Upper lobe of left lung (tissue), 6 donors: ENCODE results near the gene USP17L15. TPM values are rescaled to one million over a fixed set of nuclear protein-coding genes. Genes with fewer than 3 reads are reported as not detected.
"Not testable (repeated sequence)": the region's sequence is repeated elsewhere in the genome, so short reads cannot be mapped to it uniquely, and the experiment has no call there.

Experiments used
- ATAC-seq, 2 donors: fragments of 200-7000 bp; cut with Tn5 transposase; one replicate each; pipeline ENCODE4 v1.9.1; 2022; ENCODE audit warnings: mild to moderate bottlenecking in 2 of 2, moderate library complexity in 2 of 2; ENCODE audit not compliant: low FRiP score in 2 of 2
- DNase-seq, 2 donors: peaks; one replicate each; pipeline ENCODE4 v3.0.0-alpha.2; 2019 to 2020
- H3K27ac ChIP-seq, 4 donors: fragments of 200-600 bp; sonication (generic); one replicate each; pipeline ENCODE4 v1.5.1; 2016 to 2019
- H3K27me3 ChIP-seq, 4 donors: fragments of 200-600 bp; sonication (generic); one replicate each; pipeline ENCODE4 v1.5.1; 2017 to 2019
- H3K36me3 ChIP-seq, 4 donors: fragments of 200-600 bp; sonication (generic); one replicate each; pipeline ENCODE4 v1.5.1; 2016 to 2019
- H3K4me1 ChIP-seq, 4 donors: fragments of 200-600 bp; sonication (generic); one replicate each; pipeline ENCODE4 v1.5.1; 2018 to 2019
- H3K4me3 ChIP-seq, 4 donors: fragments of 200-600 bp; sonication (generic); one replicate each; pipeline ENCODE4 v1.5.1; 2017 to 2019; ENCODE audit warnings: mild to moderate bottlenecking in 2 of 4, moderate library complexity in 1 of 4
- H3K9me3 ChIP-seq, 4 donors: fragments of 200-600 bp; sonication (generic); one replicate each; pipeline ENCODE4 v1.5.1; 2018 to 2019
- WGBS, 2 donors: methylation state at CpG; one replicate each; pipeline ENCODE4 v1.1.5; 2017 to 2018; 5-methylcytosine and 5-hydroxymethylcytosine counted together
- total RNA-seq, 6 donors: library from RNA; depleted of rRNA in 4 of 6; stranded (reverse); fragments of >200 nt in 4 of 6; gene quantifications; one replicate each; pipeline versions ENCODE4 v1.1.0 to v1.2.1, GENCODE V29; 2016 to 2021
- donor health status: DM: no; HTN: no; CAD: no; lungs with moderate emphysema.
- donor health status: DM: no; HTN: yes; CAD: no; lungs with severe emphysema.

The USP17L15 gene
- total RNA-seq, 6 donors from 2014 or later, result not detected

DNA sequence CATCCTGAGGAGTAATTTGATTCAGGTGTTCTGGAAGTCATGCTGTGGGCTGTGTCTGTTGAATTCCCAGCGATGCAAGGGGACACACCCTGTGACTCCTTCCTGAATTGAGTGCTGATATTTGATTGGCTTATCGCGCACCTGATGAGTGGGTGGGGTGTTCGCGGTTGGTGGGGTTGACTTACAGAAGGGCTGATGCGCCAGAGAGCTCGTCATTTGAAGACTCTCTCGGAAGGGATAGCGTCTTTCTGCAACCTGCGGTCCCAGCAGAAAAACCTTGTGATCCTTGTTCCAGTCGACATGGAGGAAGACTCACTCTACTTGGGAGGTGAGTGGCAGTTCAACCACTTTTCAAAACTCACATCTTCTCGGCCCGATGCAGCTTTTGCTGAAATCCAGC, 28.4 kb downstream of the USP17L15 start, which contains the start of gene USP17L21:
Gene USP17L21, plus strand, starts transcription at position 301 of the 400 bp plus-strand sequence. Its CDS starts 0 bp downstream, at position 301.
- WGBS, 2 donors, result no CpG with 5 or more reads among the region's 13 CpGs
- ATAC-seq, DNase-seq, H3K9me3 ChIP-seq, H3K27ac ChIP-seq, H3K4me1 ChIP-seq, H3K36me3 ChIP-seq, H3K4me3 ChIP-seq, H3K27me3 ChIP-seq: not testable (repeated sequence)

GRCh38 chr4:9267319-9267718, 33.1 kb downstream of the USP17L15 start, which contains the start of gene USP17L22:
USP17L22 (plus strand) TSS chr4:9267619; CDS start chr4:9267619, 0 bp downstream.
- not testable (repeated sequence) for DNase-seq, H3K9me3 ChIP-seq, H3K4me3 ChIP-seq, H3K4me1 ChIP-seq, H3K27me3 ChIP-seq, H3K36me3 ChIP-seq, ATAC-seq, H3K27ac ChIP-seq
- no CpG with 5 or more reads among the region's 15 CpGs for WGBS, 2 donors

DNA sequence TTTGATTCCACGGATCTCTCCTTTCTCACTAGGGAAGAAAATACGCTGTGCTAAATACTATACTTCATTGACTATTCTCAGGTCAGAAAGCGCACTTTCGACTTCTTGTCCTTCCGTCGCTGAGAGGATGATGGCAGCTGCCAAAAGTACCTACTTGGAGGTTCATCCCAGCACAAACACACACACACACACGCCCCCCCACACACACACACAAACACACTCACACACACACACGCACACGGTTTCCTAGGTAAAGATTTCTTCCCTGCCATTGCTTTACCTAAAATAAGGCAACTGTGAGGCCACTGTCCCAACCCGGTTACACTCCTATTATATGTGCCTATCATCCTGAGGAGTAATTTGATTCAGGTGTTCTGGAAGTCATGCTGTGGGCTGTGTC, 37.5 kb downstream of the USP17L15 start:
- not testable (repeated sequence) for H3K27me3 ChIP-seq, H3K4me3 ChIP-seq, H3K27ac ChIP-seq, H3K36me3 ChIP-seq, H3K9me3 ChIP-seq, ATAC-seq, H3K4me1 ChIP-seq
- DNase-seq, result peak; percentile 6 to 59
- WGBS, 2 donors, result 88 to 90% methylated on average over 8 of the region's 10 CpGs

Other genes starting within 250 kb of the USP17L15 start
- not detected for gene FAM90A26, start 64.0 kb upstream of the USP17L15 start, total RNA-seq
- not detected for gene USP17L10, start 23.7 kb upstream of the USP17L15 start, total RNA-seq
- gene USP17L11, start 19.0 kb upstream of the USP17L15 start, total RNA-seq, result not detected
- gene USP17L12, start 14.2 kb upstream of the USP17L15 start, total RNA-seq, result not detected
- gene USP17L13, start 9.5 kb upstream of the USP17L15 start, total RNA-seq, result not detected
- gene USP17L17, start 9.5 kb downstream of the USP17L15 start, total RNA-seq, result not detected
- not detected for gene USP17L18, start 14.2 kb downstream of the USP17L15 start, total RNA-seq
- gene USP17L19, start 19.0 kb downstream of the USP17L15 start, total RNA-seq, result not detected
- not detected for gene USP17L20, start 23.7 kb downstream of the USP17L15 start, total RNA-seq
- gene USP17L21, start 28.5 kb downstream of the USP17L15 start, total RNA-seq, result not detected
- not detected for gene USP17L22, start 33.2 kb downstream of the USP17L15 start, total RNA-seq
- gene USP17L24, start 90.8 kb downstream of the USP17L15 start, total RNA-seq, result not detected
- not detected for gene USP17L25, start 95.5 kb downstream of the USP17L15 start, total RNA-seq
- gene USP17L26, start 100.3 kb downstream of the USP17L15 start, total RNA-seq, result not detected
- not detected for gene USP17L5, start 105.0 kb downstream of the USP17L15 start, total RNA-seq
- not detected for gene USP17L27, start 109.8 kb downstream of the USP17L15 start, total RNA-seq
- gene USP17L28, start 114.5 kb downstream of the USP17L15 start, total RNA-seq, result not detected
- gene USP17L29, start 119.3 kb downstream of the USP17L15 start, total RNA-seq, result not detected
- not detected for gene USP17L30, start 128.7 kb downstream of the USP17L15 start, total RNA-seq
- not detected for gene DEFB131A, start 210.0 kb downstream of the USP17L15 start, total RNA-seq